HG02981 (cell line): Measurements from ENCODE around the gene DCBLD1.
"Not testable (repeated sequence)": the region's sequence is repeated elsewhere in the genome, so short reads cannot be mapped to it uniquely, and the experiment has no call there.

Experiments
- ATAC-seq: cut with Tn5 transposase; IDR thresholded peaks from one replicate; pipeline ENCODE4 v1.9.1; 2021; ENCODE audit warnings: mild to moderate bottlenecking, moderate library complexity; ENCODE audit not compliant: unreplicated experiment

DCBLD1 gene

DNA sequence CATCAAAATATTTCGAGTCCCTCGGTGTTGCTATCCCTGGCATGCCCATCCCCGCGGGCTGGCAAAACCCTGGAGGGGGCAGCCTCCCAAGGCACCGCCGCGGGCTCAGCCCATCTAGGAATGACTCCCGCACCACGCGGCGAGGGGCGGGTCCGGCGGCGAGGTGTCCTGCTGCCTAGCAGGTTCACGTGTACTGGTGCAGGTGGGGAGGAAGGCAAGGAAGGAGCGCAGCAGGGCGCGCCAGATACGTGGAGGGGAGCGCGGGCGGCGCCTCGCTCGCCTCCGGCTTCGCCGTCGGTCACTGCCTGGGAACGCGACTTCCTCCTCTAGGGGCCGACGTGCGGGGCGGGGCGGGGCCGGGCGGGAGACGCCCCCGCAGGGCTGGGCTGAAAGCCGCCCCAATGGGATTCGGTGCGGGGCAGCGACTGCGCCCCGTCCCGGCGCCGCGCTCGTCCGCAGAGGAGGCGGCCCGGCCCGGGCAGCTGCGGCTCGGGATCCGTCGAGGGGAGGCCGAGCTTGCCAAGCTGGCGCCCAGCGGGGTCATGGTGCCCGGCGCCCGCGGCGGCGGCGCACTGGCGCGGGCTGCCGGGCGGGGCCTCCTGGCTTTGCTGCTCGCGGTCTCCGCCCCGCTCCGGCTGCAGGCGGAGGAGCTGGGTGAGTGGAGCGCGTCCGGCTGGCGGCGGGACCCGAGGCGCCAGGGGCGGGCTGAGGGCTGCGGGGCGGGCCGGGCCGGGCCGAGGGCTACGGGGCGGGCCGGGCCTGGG, at the start of gene DCBLD1:
TSS of gene DCBLD1 (plus strand) at position 435 of the 764 bp plus-strand sequence. CDS start at position 543, 108 bp downstream.
- peak; percentile 75 for ATAC-seq

DNA sequence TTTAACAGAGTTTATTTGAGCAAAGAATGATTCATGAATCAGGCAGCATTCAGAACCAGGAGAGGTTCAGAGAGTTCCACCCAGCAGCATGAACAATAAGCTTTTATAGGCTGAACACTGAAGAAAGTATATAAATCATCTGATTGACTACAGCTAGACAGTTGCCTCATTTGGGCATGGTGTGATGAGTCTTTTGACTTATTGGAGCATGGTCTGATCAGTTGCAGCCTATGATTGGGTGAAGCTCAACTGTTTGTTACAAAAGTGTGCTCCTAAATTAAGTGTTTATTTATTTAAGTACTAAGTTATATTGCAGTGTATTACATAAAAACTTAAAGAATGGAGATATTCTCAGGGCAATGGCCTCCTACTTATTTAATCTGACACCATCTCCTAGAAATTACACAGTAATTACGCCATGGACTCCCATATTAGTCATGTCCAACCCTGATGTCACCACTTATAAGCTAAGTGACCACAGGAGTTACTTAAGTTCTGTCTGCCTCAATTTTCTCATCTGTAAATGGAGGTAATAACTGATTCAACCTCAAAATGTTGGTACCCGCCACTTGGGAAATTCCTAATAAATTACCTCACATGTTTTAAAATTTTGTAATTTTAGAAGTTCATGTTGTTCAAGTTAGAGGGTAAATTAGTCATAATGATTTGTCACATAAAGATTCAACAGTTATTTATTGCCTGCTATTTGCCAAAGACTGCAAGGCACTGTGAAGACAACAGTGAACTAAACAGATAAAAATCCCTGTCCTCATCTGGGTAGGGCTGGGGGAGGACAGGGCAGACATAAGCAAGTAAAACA, 41.6 kb upstream of the DCBLD1 start:
- ATAC-seq, result no peak

DNA sequence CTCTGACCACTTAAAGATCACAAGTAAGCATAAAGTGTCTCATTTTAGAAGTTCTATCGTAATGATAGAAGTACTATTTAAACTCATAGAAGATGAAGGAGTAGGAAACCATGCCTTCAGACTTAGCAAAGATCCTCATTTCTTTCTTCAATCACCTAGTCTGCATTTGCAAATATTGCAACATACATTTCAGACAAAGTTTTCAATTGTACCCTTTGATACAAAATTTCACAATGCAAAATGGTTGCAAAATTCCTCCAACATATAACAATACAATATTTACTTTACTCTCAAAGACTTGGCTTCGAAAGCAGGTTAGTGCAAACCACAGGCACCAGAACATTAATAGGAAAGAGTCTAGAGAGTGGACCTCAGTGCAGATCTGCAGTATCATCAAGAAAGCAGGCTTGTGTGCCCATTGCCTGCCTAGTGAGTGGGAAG, 40.6 kb upstream of the DCBLD1 start:
- ATAC-seq, result no peak

GRCh38 chr6:117442313-117442712, 40.2 kb upstream of the DCBLD1 start:
- not testable (repeated sequence) for ATAC-seq

DNA sequence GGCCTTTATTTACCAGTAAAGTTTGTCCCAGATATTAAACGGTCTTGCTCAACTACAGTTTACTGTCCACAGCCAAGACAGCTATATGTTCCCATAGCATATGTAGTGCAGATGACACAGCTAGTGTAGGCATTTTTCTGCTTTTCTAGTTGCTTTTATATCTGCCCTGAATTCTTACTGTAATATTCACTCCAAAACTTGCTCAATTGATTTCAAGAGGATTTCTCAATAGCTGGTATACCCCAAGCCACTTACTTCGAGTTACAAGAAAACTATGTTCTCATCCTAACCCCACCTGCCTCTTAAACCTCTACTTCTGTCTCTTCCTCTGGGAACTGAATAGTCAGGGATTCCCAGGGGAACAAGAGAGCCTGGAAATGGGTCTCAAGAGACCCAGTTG, 37.9 kb upstream of the DCBLD1 start:
- no peak for ATAC-seq

- no peak for ATAC-seq
These were observed 35.6 kb upstream of the DCBLD1 start for GRCh38 chr6:117446861-117447260.

DNA sequence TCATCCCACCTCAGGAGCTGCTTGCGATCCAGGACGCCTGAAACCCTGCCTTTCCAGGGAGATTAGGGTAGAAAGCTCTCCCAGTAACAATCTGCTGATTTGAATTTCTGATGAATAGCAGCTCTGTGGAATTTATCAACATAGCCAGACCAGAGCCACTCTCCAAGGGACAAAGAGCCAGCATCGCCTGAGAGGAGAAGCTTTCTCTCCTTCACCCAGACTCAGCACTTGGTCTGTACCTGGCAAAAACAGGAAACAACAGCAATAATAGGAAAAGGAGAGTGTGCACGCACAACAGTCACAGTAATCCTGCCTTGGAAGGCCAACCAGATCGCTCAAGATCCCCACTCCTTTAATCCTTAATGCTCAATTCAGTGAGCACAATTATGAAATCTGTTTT, 34.5 kb upstream of the DCBLD1 start:
- ATAC-seq, result no peak

- no peak for ATAC-seq
These were observed 33.6 kb upstream of the DCBLD1 start for GRCh38 chr6:117448732-117449485.

GRCh38 chr6:117449549-117450439, 32.7 kb upstream of the DCBLD1 start:
- no peak for ATAC-seq

- ATAC-seq, result no peak
These were observed 30.8 kb upstream of the DCBLD1 start for GRCh38 chr6:117451671-117452070.

GRCh38 chr6:117456250-117456649, 26.2 kb upstream of the DCBLD1 start:
- ATAC-seq, result no peak

- ATAC-seq, result no peak
These were observed 25.5 kb upstream of the DCBLD1 start for GRCh38 chr6:117456998-117457397.

GRCh38 chr6:117459204-117459944, 23.1 kb upstream of the DCBLD1 start:
- ATAC-seq, result no peak

GRCh38 chr6:117463762-117464665, 18.5 kb upstream of the DCBLD1 start:
- no peak for ATAC-seq

DNA sequence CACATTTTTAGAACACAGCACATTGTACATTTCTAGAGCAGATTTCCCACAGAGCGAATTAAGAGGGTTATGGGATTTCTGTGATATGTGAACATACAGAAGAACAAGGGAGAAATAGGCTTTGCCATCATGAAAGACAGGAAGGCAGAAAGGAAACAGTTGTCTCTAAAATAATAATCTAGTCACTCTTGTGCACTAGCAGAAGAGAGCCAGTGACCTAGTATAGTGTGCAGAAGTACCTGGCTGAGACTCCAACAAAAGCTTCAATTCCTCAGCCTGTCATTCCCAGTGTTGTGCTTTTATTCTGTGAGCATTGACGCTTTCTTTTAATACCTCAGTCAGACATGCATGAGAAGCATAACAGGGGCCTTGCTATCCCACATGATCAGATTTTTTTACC, 17.8 kb upstream of the DCBLD1 start:
- ATAC-seq, result no peak

GRCh38 chr6:117465691-117466090, 16.8 kb upstream of the DCBLD1 start:
- ATAC-seq, result no peak

DNA sequence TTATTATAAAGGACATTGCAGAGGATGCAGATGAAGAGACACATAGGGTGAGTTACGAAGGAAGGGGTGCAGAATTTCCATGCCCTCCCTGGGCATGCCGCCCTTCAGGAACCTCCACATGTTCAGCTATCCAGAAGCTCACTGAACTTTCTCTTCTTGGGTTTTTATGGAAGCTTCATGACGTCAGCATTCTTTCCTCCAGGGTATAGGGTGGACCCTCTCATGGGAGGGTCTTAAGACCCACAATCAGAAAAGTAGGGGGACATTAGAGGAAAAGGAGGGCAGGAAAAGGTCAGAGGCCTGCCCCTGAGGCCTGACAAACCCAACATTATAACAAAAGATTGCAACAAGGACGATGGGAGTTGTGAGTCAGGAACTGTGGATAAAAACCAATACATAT, 14.6 kb upstream of the DCBLD1 start:
- ATAC-seq, result no peak

GRCh38 chr6:117468527-117468926, 13.9 kb upstream of the DCBLD1 start:
- not testable (repeated sequence) for ATAC-seq

GRCh38 chr6:117469356-117469755, 13.1 kb upstream of the DCBLD1 start:
- no peak for ATAC-seq
